ENCODE results near the gene DNAJC11.

DNAJC11 gene

DNA sequence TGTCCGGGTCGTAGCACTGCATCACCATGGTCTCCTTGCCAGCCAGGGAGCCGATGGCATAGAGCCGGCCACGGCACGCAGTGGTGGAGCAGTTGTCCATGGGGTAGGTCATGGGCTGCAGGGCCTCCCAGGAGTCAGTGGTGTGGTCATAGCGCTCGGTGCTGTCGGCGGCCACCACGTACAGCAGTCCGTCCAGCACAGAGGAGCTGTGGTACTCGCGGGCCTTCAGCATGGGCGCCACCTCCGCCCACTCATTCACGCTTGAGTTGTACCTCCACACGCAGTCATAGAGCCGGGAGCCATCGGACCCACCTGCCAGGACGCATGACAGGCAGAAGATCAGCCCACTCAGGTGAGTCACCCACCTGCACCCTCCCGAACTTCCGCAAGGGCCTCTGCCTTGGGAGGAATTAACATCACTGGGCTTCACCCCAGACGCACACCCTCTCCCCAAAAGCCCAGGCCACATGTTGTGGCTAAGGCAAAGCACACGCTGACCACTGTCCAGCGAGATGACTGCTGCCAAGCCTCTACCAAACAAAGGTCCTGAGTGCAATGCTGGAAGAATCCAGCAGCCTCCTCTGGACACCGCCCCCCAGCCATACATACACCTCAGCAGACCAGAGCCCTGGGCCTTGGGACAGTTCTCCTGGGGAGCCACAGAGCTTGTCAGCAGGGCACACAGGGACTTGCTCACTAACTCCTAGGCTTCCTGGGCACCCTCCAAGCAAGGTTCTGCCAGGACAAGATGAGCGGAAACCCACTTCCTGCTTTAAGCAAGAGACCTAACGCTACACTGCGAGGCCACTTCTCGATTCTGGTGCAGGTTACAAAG lies 102.3 kb downstream of the DNAJC11 start:
- peak; percentile 11 to 28 (median 22) for DNase-seq

DNA sequence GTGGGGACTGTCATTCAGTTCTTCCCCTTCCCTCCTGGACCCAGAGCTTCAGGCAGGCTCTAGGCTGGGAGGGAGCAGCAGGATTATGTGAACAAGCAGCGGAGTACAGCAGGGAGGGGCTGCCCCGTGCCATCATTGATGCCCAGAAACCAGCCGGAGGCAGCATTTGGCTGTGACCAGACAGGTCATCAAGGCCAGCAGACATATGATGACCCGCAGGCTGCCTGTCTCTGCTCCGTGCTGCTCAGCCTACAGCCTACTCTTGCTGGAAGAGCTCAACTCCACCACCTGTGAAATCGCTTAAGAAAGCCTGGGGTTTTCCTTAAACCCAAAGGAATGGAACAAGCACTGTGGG lies 103.9 kb downstream of the DNAJC11 start:
- no peak for DNase-seq

DNA sequence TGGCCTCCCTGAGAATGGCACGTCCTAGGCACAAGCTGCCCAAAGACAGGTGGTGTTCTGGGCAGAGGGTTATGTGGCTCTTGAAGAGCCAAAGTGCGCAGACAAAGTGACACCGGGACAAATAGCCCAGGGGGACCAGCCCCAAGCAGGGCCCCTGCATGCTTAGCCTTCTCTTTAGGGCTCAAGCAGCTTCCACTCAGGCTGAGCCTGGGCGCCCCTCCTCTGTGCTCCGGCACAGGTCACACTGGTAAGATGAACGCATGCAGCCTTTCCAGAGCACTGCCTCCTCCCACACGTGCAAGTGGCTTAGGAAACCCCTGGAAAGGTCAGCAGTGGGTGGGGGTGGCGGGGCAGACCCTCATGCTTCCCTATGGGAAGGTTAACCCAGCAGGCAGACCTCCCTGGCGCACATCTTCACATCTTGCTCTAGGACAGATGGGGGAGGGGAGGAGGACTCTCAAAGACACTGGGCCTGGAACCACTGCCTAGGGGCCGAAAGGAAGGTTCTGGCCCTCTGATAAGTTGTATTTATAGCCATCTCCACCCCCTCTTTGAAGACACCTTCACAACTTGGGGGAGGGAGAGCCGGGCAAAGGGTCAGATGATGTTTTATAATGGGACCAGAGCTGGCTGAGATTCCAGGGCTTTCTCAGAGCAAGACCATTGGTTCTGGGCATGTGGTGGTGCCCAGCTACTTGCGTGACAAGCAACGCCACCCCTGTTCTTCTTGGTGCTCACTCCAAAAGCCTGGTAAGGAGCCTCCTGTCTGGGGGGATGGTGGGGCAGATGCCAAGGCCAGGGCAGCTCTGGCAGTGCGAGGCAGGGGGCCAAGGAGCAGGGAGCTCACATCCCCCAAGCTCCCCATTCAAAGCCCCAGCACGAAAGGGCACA lies 104.5 kb downstream of the DNAJC11 start:
- DNase-seq, result no peak

DNA sequence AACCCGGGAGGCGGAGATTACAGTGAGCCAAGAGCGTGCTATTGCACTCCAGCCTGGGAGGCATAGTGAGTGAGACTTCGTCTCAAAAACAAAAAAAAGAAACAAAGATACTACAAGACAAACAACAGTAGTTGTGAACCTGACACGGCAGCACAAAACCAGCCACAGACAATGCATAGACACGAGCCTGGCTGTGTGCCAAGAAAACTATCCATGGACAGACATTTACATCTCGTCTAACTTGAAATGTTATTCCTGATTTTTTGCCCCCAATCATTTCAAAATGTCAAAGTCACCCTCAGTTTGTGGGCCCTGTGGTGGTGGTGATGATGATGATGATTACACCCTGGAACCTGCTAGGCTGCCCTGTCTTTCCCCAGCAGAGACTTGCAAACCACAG lies 105.3 kb downstream of the DNAJC11 start:
- no peak for DNase-seq

DNA sequence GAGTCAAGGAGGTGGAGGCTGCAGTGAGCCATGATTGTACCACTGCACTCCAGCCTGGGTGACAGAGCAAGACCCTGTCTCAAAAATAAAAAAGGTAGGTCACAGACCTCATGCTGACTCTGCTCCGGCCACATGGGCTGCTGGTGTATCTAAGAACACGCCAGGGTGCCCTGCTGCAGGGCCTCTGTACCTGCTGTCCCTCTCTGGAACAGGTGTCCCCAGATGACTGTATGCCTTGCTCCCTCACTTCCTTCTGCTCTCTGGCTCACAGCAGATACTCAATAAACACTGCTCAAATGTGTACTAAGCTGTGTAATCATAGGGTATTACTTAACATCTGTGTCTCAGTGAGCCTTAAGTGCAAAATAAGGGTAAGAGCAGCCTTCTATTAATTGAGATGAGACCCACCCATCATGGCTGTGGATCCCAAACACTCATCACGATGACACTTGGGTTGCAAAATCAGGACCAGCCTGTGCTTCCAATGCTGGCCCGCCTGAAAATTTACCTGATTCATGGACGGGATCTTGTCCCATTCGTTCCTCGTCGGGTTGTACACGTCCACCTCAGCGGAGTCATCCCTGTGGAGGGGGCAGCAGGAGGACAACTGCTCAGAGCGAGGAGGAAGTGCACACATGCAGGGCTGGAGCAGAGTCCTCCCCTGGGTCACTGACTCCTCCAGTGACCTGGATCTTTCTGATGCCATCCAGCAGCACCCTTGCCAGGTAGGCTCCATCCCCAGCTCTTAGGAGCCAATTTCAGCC lies 106.5 kb downstream of the DNAJC11 start:
- no peak for DNase-seq

DNA sequence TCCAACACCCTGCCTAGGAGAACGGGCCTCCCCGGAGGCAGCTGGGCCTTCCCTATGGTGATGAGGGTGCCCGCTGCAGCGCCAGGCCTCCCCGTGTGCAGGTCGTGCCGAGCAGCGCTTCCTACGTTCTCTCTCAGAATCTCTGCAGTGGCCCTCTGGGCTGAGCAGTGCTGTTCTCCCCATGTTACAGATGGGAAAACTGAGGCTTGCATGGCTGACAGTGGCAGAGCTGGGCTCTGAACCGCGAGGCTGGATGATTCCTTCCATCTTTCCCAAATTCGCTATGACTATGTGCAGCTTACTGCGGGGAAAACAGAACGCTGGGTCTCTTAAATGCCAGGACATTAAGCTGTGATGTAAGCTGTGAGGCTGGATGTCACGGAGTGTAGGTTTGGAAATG lies 107.8 kb downstream of the DNAJC11 start:
- no peak for DNase-seq

DNA sequence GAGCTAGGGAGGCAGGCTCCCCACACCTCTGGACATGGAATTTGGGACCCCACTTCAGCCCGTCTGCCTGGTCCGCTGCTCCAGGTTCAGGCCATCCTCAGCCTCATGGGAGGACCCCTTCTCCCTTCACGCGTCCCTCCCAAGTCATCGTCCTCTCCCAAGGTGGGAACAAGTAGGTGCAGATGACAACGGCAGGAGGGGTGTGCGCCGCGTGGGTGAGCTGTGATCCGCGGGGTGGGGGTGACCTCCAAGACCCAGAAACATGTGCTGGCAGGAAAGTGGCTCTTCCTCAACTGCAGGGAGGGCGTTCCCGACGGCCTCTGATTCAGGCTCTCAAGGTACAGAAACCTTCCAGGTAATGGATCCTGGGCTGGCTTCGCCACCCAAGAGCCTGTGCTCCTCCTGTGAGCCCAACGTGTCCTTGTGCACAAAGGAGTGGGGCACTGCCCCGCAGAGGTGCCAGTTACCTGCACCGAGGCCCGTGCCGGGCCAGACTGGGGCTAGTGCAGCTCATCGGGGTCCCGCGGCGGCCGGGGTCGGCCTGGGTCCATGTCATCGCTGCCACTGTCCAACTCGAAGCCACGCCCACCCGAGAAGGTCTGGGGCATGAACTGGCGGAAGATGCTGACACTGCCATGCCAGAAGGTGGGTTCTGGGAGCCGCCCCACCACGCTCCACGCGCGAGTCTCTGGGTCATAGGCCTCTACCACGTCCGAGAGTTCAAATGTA lies 108.6 kb downstream of the DNAJC11 start:
- no peak for DNase-seq

DNA sequence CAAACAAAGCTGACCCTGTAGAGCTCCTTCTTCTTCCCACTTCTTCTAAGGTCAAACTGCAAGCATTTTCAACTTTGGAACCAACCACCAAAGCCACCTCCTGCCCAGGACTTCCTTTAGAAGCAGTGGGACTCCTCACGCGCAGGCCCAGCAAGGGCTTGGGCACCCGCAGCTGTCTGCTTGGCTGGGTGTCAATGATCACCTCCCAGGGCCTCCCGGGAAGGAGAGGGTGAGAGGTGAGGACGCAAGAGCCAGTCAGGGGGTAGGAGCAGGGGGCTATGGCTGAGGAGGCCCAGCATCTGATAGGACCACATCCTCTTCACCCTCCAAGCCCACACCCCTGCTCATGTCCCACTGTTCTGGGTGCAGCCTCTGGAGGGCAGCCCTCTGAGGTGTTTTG lies 109.2 kb downstream of the DNAJC11 start:
- DNase-seq, result no peak

DNA sequence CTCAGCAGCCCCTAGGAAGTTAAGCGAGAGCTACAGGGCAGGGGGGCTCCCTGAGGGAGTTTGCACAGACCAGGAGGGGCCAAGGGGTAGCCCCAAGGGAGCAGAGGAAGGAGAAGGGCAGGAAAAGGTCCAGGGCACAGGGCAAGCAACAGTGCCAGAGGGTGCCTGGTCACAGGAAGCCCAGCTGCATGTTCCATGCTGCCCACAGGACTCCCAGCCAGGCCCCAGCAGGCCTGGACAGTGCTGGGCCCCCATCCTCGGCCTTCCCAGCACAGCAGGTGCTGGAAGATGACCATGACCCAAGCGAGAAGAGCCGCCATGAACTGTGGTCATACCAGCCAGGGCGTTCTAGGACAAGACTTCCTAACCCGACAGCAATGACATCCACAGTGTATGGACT lies 110.0 kb downstream of the DNAJC11 start:
- no peak for DNase-seq

DNA sequence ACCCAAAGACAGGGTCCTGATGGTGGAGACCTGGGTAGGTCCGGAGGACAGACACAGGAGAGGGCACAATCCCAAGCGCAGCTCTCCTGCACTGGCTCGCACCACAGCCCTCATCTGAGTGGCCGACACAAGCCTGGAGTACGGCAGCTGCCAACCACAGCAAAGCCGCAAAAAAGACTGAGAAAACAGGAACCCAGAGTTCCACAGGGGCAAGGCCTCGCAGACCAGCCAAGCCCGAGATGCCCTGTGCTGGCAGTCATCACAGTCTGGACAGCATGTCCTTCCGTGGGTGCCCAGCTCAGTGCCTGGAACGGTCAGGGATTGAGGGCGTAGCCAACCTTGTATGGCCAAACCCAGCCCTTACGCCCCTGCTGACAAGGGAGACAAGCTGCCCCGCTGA lies 110.4 kb downstream of the DNAJC11 start:
- DNase-seq, result no peak

DNA sequence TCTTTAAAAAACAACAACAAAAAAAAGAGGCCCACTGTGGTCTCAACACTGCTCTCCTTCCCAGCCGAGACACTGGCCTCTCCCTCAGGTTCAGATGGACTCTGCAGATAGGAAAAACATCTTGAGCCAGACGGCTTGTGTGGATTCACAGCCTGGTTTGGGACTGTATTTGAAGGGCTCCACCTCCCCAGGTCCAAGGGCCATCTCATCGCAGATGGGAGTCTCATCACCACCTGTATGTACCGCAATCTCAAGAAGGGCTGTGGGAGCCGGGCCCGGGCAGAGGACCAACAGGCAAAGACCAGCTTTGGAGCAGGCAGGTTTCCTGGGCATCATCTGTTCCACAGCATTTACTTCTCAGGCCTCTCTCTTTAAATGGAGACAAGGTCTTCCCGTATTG lies 111.6 kb downstream of the DNAJC11 start:
- DNase-seq, result no peak

DNA sequence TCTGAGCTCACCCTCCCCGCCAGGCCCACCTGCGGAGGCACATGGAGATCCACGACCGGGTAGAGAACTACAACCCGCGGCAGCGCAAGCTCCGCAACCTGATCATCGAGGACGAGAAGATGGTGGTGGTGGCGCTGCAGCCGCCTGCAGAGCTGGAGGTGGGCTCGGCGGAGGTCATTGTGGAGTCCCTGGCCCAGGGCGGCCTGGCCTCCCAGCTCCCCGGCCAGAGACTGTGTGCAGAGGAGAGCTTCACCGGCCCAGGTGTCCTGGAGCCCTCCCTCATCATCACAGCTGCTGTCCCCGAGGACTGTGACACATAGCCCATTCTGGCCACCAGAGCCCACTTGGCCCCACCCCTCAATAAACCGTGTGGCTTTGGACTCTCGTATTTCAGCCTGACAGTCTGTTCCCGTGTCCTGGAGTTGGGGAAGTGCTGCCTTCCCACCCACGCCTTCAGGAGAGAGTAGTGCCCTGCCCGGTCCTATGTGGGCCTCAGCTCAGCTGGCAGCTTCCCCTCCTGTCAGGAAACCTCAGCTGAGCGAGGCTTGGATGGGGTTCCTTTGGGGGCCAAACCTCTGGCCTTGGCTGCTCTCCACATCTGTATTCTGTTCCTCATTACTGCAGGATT lies 112.6 kb downstream of the DNAJC11 start:
- DNase-seq, result no peak

DNA sequence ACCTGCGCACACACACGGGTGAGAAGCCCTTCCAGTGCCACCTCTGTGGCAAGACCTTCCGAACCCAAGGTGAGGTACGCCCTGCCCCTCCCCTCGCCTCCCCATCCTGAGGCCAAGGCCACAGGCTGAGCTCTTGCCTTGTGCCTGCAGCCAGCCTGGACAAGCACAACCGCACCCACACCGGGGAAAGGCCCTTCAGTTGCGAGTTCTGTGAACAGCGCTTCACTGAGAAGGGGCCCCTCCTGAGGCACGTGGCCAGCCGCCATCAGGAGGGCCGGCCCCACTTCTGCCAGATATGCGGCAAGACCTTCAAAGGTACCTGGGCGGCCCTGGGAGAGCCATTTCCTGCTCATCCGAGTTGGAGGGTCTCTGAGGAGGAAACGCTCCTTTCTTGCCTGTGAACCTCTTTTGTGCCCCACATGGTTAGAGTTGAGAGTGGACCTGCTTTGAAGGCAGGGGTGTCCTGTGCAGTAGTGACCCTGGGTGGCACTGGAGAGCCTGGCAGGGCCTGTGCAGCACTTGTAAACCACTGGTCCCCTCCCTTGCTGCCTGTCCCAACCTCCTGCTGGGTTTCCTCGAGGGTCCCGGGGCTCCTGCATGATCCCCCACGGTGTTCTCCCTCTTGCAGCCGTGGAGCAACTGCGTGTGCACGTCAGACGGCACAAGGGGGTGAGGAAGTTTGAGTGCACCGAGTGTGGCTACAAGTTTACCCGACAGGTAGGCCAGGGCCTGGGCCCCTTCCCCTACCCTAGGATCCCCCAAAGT lies 113.3 kb downstream of the DNAJC11 start:
- no peak for DNase-seq

DNA sequence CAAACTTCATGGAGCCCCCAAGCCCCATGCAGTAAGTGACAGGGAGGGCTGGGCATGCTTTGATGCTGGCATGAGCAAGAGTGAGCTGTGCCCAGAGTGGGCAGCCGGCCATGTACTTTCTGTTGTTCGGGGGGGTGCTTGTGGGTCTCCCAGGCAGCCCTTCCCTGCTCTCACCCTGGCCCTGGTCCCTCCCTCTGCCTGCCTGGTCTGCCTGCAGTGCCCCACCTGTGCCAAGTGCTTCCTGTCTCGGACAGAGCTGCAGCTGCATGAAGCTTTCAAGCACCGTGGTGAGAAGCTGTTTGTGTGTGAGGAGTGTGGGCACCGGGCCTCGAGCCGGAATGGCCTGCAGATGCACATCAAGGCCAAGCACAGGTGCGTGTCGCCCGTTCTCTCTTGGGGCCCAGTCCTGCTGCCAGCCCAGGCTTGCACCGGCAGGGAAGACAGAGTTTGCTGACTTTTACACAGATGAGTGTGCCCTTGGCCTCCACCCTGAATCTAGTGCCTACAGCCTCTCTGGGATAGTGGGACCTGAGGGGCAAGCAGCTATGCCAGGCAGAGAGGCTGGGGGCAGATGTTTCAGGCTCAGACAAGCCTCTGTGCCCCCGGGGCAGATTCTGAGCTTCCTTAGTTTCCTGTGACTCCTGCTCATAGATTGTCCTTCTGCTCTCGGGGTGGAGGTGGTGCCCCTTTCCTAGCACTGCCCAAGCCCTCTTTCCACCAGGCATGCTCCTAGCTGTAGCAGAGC lies 114.2 kb downstream of the DNAJC11 start:
- no peak for DNase-seq

DNA sequence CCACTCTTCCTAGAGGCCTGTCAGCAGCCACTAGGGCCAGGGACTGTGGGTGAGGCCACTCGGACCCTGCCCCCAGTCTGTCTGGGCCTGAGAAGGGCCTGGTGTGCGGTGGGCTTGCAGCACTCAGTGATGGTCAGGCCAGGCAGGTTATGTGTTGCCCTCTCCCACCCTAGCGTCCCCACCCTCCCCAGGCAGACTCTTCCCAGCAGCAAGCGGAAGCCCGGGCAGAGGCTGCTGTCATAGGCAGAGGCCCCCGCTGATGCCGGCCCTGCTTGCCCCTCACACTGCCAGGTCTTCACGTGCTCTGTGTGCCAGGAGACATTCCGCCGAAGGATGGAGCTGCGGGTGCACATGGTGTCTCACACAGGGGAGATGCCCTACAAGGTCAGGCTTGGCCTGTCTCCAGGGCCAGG lies 115.2 kb downstream of the DNAJC11 start:
- DNase-seq, result no peak

DNA sequence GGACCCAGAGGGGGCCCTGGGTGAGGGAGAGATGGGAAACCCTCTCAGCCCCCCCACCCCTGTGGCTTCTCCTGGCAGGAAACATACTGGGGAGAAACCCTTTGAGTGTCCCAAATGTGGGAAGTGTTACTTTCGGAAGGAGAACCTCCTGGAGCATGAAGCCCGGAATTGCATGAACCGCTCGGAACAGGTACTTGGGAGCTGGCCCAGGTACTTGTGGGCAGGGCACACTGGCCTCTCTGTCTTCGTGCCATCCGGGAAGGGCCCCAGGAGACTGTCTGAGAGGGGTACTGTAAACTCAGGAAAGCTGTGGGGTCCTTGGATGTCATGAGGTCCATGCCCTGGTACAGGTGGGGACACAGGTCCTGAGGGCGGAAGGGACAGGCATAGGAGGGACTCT lies 115.8 kb downstream of the DNAJC11 start:
- DNase-seq, result no peak

DNA sequence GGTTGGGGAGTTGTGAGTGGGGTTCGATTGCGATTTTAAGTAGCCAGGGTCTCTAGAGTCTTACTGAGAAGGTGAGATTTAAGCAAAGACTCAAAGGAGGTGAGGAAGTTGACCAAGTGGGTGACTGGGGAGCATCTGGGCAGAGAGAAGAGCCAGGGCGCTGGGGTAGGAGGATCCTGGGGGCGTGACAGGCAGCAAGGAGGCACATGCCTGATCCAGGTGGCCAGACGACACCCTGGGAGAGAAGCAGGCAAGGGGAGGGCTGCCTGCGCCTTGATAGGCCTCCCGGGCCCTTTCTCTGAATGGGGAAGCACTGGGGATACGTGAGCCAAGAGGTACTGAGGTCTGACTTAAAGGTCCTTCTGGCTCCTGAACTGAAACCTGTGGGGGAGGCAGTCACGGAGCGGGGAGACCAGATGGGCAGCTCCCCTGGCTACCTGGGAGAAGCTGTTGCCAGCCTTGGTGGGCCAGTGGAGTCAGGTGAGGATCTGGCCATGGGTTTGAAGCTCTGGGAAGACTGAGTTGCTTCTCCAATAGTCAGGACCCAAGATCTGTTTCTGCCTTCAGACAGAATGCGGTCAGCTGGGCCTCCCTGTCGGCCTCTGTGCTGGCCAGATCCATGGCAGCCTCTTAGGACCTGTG lies 116.4 kb downstream of the DNAJC11 start:
- no peak for DNase-seq
